CD4-positive, alpha-beta T cell treated with Interleukin-17A for 4 hours (primary cell): Measurements from ENCODE around the gene SYTL3.
"Not testable (repeated sequence)": the region's sequence is repeated elsewhere in the genome, so short reads cannot be mapped to it uniquely, and the experiment has no call there.

Experiments used
- DNase-seq: peaks from one replicate; pipeline ENCODE4 v3.0.0-alpha.2; 2020; ENCODE audit warnings: mixed read lengths

SYTL3 gene

DNA sequence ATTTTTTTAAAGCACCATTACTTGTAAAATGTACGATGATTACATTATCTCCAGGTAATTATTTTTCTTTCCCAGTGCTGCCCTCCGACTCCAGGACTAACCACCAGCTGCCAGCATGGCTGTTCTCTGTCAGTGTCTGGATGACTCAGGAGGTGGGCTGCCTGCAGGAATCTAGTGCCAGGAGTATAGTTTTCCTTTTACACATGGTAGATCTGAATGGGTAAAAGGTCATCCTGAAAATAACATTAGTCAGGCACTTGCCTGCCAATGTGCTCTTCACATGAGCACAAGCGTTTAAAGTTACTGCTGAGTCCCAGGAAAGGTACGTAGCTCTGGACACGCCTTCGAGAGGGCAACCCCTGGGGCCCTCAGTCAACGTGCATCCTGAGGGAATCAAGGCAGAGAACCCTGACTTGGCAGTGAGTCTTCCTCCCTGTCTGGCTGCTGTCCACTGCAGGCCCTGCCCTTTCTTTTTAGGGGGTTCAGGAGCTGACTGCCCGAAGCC lies 7.7 kb upstream of the SYTL3 start:
- no peak for DNase-seq

- DNase-seq, result no peak
Observed at GRCh38 chr6:158643836-158644230, 6.0 kb upstream of the SYTL3 start.

- DNase-seq, result peak; percentile 89
Observed at GRCh38 chr6:158644231-158645063, 5.4 kb upstream of the SYTL3 start, which contains the start of gene DYNLT1. Gene DYNLT1, minus strand, starts transcription at chr6:158644743. Its CDS starts 35 bp downstream, at chr6:158644708.

DNA sequence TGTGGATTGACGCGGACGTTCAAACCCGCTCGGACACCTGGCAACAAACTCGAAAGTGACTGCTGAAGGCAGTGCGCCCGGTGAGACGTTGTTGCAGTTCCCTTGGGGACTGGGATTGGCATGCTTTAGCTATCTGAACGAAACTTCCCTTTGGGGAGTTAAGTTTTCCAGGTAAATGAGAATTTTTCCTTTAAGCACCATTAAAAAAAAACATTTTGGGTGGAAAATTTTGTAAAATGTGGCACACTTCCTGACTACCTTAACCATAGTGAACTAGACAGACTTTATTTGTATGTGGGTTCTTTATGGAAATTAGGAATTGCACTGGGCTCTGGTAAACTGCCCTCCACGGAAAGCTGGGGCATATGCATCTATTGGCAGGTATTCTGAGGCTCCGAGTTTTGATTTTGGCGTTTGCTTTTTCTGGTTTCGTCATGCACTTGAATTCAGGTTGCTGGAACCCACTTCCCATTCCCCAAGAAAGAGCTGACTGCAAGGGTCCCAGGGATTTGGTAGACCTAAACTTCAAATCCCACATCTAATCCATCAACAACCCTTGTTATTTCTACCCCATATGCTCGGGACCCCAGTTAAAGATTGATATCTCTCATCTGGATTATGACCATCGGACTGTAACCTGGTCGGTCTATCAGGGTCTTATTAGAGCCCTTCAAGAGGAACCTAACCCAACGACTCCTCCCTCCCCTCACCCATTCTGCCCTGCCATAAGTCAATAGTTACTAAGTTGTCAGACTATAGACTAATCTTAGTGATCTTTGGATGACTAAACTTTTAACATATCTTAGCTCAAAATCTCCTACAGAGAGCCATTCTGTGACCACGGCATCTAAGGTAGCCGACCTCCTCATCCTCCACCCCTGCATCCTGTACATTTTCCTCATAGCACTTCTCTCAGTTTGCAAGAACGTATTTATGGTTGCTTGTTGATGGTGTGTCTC lies 4.5 kb upstream of the SYTL3 start:
- no peak for DNase-seq

- no peak for DNase-seq
Observed at GRCh38 chr6:158646023-158646910, 3.6 kb upstream of the SYTL3 start.

GRCh38 chr6:158647501-158647900 lies 2.4 kb upstream of the SYTL3 start:
- DNase-seq, result no peak

DNA sequence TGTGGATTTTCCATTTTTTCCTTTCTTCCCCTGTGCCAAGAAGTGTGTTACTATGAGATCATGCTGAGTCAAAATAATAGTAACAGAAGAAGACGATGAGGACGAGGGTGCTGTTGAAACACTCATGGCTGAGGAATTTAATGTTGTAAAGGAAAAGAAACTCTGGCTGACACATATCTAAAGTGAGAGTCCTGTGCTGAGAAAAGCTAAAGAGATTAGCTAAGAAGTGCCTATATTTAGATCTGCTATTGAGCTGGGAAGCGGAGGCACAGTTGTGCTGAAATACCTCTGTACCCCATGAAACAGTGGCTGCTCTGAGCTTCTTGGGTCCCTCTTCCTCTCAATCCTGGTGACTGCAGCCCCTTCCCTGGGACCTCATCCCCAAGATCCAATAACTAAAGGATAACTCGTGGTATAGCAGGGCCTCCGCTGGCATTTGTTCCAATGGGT lies 1.1 kb upstream of the SYTL3 start:
- DNase-seq, result no peak

DNA sequence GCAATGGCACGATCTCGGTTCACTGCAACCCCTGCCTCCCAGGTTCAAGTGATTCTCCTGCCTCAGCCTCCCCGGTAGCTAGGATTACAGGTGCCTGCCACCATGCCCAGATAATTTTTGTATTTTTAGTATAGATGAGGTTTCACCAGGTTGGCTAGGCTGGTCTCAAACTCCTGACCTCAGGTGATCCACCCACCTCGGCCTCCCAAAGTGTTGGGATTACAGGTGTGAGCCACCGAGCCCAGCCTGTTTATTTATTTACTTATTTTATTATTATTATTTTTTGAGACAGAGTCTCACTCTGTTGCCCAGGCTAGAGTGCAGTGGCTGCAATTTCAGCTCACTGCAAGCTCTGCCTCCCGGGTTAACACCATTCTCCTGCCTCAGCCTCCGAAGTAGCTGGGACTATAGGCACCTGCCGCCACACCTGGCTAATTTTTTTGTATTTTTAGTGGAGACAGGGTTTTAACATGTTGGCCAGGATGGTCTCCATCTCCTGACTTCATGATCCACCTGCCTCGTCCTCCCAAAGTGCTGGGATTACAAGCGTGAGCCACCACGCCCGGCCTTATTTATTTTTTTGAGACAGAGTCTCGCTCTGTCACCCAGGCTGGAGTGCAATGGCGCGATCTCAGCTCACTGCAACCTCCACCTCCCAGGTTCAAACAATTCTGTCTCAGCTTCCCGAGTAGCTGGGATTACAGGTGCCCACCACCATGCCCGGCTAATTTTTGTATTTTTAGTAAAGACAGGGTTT lies 2.3 kb downstream of the SYTL3 start:
- DNase-seq, result not testable (repeated sequence)

DNA sequence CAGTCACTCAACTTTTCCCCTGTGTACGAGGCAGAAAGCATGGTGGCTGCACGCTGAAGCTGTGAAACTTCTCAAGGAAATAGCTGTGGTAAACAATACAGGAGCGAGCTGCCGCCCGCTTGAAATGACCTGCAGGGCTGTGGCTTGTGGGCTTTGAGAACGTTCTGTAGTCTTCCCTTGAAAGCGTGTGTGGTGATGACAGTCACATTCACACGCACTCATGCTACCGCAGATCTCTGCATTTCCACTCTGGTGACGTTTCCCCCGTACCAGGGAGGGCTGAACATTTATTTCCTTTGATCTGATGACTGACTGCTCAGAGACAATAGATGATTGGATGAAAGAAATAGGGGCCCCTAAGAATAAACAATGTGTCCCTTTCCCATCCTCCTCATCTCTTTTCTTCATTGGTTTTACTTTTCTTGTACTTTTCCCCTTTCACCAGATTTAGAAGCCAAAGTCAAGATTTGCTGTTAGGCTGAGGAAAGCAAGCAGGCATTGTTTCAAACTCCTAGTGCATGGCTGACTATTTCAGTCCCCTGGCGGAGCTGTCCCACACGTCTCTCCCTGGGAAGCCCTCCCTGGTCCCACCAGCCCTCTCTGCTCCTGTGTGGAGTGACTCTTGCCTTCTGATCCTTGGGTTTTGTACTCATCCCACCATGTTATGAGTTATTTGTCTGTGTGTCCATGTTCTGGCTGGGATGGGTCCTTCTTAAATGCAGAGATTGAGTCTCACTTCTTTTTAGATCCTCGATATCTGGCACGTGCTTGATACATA lies 3.9 kb downstream of the SYTL3 start:
- peak; percentile 88 for DNase-seq

GRCh38 chr6:158654498-158654897 lies 4.6 kb downstream of the SYTL3 start:
- peak; percentile 32 for DNase-seq

DNA sequence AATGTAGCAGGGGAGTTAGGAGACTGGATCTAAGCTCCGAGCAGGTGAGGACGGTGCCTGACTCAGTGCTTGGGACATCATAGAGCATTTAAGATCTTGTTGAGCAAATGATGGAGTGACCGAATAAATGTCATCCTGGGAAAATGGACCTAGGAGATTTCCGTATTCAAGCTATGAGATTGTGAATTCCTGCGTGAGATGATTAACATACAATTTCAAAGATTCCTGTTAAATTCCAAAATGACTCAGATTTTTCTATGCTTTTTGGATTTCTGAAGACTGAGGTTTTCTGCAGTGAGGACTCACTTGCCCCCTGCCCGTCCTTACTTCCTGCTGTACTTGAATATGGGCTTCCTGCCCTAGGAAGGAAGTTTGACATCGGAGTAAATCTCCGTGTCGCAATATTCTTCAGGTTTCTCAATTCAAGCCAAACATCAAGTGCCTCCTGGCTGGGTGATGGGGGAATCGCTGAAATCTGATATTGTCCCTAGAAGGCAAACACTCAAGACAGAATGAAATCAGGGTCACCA lies 5.2 kb downstream of the SYTL3 start:
- peak; percentile 37 for DNase-seq

- no peak for DNase-seq
Observed at GRCh38 chr6:158655569-158656450, 6.0 kb downstream of the SYTL3 start.

DNA sequence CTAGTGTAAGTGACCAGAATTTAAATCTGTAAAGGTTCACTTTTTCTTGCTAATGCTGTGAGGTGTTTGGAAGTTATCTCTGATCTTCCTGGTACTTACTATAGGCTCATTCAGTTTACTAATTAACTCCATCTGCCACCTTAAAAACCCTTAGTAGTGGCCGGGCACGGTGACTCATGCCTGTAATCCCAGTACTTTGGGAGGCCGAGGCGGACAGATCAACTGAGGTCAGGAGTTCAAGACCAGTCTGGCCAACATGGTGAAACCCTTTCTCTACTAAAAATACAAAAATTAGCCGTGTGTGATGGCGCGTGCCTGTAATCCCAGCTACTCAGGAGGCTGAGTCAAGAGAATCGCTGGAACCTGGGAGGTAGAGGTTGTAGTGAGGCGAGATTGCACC lies 7.1 kb downstream of the SYTL3 start:
- DNase-seq, result not testable (repeated sequence)

DNA sequence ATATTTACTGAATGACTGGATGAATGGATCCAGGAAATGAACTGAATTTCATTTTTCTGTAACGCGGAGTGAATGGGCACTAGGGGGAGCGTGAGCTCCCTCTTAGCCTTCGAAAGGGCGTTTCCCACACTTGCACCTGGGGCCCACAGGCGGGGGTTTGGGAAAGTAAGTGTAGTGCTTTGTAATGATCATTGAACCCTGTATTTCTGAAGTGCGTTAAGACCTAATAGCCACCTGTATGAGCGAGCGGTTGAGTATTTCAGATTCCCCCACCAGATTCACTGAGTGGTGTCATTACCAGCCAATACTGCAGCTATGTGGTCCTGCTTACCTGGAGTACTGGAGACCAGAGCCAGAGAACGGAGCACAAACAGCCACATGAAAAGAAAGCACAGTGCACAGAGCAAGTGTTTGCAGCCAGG lies 10.5 kb downstream of the SYTL3 start:
- peak; percentile 71 for DNase-seq

DNA sequence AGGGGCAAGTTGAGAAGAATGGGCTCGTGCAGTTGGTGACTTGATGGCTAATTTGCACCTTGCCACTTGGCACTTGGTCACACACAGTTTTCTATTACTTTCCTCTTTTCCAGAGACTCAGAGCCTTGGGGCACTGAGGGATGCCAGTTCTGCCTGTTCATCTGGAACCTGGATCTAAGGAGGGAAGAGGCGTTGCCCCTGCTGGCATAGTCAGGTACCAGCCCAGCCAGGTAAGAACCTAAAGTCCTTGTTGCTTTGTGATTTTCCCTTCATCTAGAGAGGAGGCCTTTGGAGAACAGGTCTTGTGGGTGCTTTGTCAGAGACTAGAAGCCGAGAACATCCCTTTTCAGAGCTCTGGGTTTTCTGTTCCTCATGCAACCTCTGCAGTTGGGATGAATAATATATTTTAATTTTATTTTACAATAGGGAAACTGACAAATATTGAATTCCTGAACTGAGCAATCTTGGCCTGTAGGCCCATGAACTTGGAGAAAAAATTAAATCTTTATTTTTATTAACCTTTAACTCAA lies 11.4 kb downstream of the SYTL3 start:
- DNase-seq, result no peak

- no peak for DNase-seq
Observed at GRCh38 chr6:158662607-158662953, 12.7 kb downstream of the SYTL3 start.

DNA sequence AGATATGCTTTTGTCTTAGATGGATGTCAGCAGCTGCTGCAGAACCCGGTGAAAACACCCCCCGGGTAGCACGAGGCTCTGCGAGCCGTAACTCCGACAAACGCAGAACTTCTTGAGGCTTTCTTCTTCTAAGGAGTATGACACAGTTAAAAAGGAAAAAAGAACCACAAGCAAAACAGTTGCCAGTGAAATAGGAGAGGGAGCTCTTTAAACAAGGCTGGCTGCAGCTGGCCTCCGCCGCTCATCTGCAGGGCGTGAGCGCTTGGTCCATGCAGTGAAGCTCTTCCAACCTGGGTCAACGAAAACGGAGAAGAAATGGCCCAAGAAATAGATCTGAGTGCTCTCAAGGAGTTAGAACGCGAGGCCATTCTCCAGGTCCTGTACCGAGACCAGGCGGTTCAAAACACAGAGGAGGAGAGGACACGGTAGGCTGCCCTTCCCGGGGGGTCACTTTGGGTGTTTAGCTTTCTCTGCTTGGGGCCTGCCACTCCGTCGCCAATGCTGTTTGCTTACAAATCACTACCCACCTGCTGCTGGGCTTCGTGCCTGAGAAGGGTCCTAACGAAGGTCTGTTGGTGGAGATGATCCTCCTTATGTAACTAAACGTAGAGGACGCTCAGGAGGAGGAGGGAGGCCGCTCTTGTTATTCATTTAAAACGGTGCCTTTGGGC lies 13.2 kb downstream of the SYTL3 start:
- peak; percentile 47 for DNase-seq

DNA sequence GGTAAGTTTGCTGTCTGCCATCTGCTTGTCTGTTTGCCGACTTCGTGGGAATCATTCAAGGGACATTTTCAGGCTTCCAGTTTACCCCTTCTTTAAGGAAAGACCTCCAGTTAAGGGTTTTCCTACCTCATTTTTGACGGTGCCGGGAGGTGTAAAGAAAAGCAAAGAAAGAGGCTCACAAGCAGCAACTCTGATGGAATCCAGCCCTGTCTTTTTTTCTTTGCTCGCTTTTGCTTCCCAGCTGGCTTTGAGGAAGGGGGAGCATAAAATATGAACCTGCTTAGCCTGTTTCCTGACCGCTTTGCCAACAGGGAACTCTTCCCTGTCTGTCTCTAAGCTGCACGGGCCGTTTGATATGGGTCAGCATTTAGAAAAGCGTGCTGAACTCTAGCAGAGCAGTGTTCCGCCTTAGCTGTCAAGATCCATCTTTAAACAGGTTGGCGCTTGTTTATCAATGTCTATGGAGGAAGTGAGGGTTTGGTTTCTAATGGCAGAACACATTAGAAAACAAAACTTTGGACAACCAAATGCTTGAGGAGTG lies 13.8 kb downstream of the SYTL3 start:
- DNase-seq, result no peak
